Measurements from ENCODE around the gene PRDM16. TPM values are rescaled to one million over a fixed set of nuclear protein-coding genes. Genes with fewer than 3 reads are reported as not detected.

PRDM16 gene
- total RNA-seq, 1 experiment from 2014 or later = 6.1 TPM

- H2AFZ ChIP-seq (ENCODE audit: low read depth, low read length, poor library complexity, severe bottlenecking) = no peak overlapping the region
- TF ChIP-seq ZFX (IDR thresholded peaks at IDR 0.05) (no peak), YY1 (IDR thresholded peaks at IDR 0.05; ENCODE audit: extremely low read depth, insufficient replicate concordance, low read depth, low read length) (no peak), SIN3A (IDR thresholded peaks at IDR 0.05; ENCODE audit: low read depth) (no peak), SRF (IDR thresholded peaks at IDR 0.05; ENCODE audit: low read depth) (no peak), ELF1 (IDR thresholded peaks at IDR 0.05; ENCODE audit: borderline replicate concordance, low read depth) (no peak), EZH2phosphoT487 (IDR thresholded peaks at IDR 0.05; ENCODE audit: borderline replicate concordance) (no peak)
- no TSS peak for BruUV-seq (replicated peaks)
- no peak overlapping the region for H3K4me2 ChIP-seq (ENCODE audit: low read length)
- no peaks in the 10 kb centered on the region for H3K9me2 ChIP-seq (ENCODE audit: insufficient read depth)
- no peaks in the 10 kb centered on the region for H4K20me1 ChIP-seq (ENCODE audit: insufficient read depth)
- DNase-seq (ENCODE audit: low read depth, low spot score) (no peak), ATAC-seq (no peak)
- H3K4me3 ChIP-seq (replicated peaks in 1 of 2; ENCODE audit: low read depth in 1 of 2, low read length in 2 of 2) = no peak overlapping the region
- peaks cover 0 to 6% of the 10 kb centered on the region in 2 experiments; a peak in 2 of 4 replicates for H3K4me1 ChIP-seq (ENCODE audit: control insufficient read depth in 1 of 2, insufficient read depth in 2 of 2, low read length in 2 of 2)
- H3K36me3 ChIP-seq (ENCODE audit: control insufficient read depth in 1 of 2, insufficient read depth in 2 of 2, low read length in 2 of 2) = no peaks in the 10 kb centered on the region
- ChIA-PET CTCF (no interaction called here), RAD21 (ENCODE audit: low non-redundant PET in 1 of 2, low total read pairs in 2 of 2, uncharacterized antibody in 2 of 2, unreplicated experiment in 2 of 2) (no interaction called here), POLR2A (no interaction called here)
- no peaks in the 10 kb centered on the region for H3K9me3 ChIP-seq (ENCODE audit: control insufficient read depth in 1 of 2, insufficient read depth in 1 of 2, low read depth in 1 of 2, low read length in 2 of 2)
- no peaks in the 10 kb centered on the region for H3K27me3 ChIP-seq (ENCODE audit: insufficient read depth, low read length)
- no peaks in the 10 kb centered on the region for H3K79me2 ChIP-seq (ENCODE audit: insufficient read depth, low read length)
- intact Hi-C loops (cut with micrococcal nuclease) = no loop called here
- H3K9ac ChIP-seq (ENCODE audit: low read length) = no peak overlapping the region
- no peak overlapping the region for H3K27ac ChIP-seq (ENCODE audit: low read depth, low read length)
Observed at GRCh38 chr1:3195966-3196515, 127.0 kb downstream of the PRDM16 start.

- POLR2A ChIA-PET = no interaction called here
Observed at GRCh38 chr1:3196577-3197245, 127.7 kb downstream of the PRDM16 start.

More at GRCh38 chr1:3196577-3197245, 127.7 kb downstream of the PRDM16 start:
- RAD21 ChIA-PET (ENCODE audit: low non-redundant PET in 1 of 2, low total read pairs in 2 of 2, uncharacterized antibody in 2 of 2, unreplicated experiment in 2 of 2) = no interaction called here
- no peak overlapping the region for H3K4me3 ChIP-seq (replicated peaks in 1 of 2; ENCODE audit: low read depth in 1 of 2, low read length in 2 of 2)
- H3K9me3 ChIP-seq (ENCODE audit: control insufficient read depth in 1 of 2, insufficient read depth in 1 of 2, low read depth in 1 of 2, low read length in 2 of 2) = no peaks in the 10 kb centered on the region
- H3K4me2 ChIP-seq (ENCODE audit: low read length) = no peak overlapping the region
- no peak overlapping the region for H3K27ac ChIP-seq (ENCODE audit: low read depth, low read length)
- no peak for DNase-seq (ENCODE audit: low read depth, low spot score)
- no TSS peak for BruUV-seq (replicated peaks)
- no peaks in the 10 kb centered on the region for H3K36me3 ChIP-seq (ENCODE audit: control insufficient read depth in 1 of 2, insufficient read depth in 2 of 2, low read length in 2 of 2)
- H3K27me3 ChIP-seq (ENCODE audit: insufficient read depth, low read length) = no peaks in the 10 kb centered on the region
- peaks cover 0 to 6% of the 10 kb centered on the region in 2 experiments; a peak in 2 of 4 replicates for H3K4me1 ChIP-seq (ENCODE audit: control insufficient read depth in 1 of 2, insufficient read depth in 2 of 2, low read length in 2 of 2)
- H3K9me2 ChIP-seq (ENCODE audit: insufficient read depth) = no peaks in the 10 kb centered on the region
- intact Hi-C loops (cut with micrococcal nuclease) = no loop called here
- TF ChIP-seq POLR2AphosphoS5 (IDR thresholded peaks at IDR 0.05; ENCODE audit: low read depth, low read length) (no peak), ZBTB33 (IDR thresholded peaks at IDR 0.05; ENCODE audit: extremely low read depth, insufficient replicate concordance, low read length) (no peak), FOSL1 (IDR thresholded peaks at IDR 0.05; ENCODE audit: low read depth) (no peak), ZFX (IDR thresholded peaks at IDR 0.05) (no peak), POLR2A (IDR thresholded peaks at IDR 0.05; ENCODE audit: borderline replicate concordance, extremely low read depth, insufficient read depth, insufficient read length) (no peak), CBX3 (IDR thresholded peaks at IDR 0.05; ENCODE audit: low read depth) (no peak), MAX (IDR thresholded peaks at IDR 0.05) (no peak), REST (IDR thresholded peaks at IDR 0.05; ENCODE audit: low read depth) (no peak)
- no peak overlapping the region for H3K9ac ChIP-seq (ENCODE audit: low read length)
- no peak for ATAC-seq
- CTCF ChIA-PET = no interaction called here
- H2AFZ ChIP-seq (ENCODE audit: low read depth, low read length, poor library complexity, severe bottlenecking) = no peak overlapping the region
- no peaks in the 10 kb centered on the region for H4K20me1 ChIP-seq (ENCODE audit: insufficient read depth)
- H3K79me2 ChIP-seq (ENCODE audit: insufficient read depth, low read length) = no peaks in the 10 kb centered on the region
